Activated CD8-positive, alpha-beta memory T cell treated with anti-CD3 and anti-CD28 coated beads, Interleukin-2, amount 50 U/mL, for 1 hour (primary cell): ENCODE data around the gene ADAM19.

ENCODE experiments used
- DNase-seq: peaks from one replicate; pipeline ENCODE4 v3.0.0-alpha.2; 2020; ENCODE audit errors: extremely low read depth

Gene ADAM19

DNA sequence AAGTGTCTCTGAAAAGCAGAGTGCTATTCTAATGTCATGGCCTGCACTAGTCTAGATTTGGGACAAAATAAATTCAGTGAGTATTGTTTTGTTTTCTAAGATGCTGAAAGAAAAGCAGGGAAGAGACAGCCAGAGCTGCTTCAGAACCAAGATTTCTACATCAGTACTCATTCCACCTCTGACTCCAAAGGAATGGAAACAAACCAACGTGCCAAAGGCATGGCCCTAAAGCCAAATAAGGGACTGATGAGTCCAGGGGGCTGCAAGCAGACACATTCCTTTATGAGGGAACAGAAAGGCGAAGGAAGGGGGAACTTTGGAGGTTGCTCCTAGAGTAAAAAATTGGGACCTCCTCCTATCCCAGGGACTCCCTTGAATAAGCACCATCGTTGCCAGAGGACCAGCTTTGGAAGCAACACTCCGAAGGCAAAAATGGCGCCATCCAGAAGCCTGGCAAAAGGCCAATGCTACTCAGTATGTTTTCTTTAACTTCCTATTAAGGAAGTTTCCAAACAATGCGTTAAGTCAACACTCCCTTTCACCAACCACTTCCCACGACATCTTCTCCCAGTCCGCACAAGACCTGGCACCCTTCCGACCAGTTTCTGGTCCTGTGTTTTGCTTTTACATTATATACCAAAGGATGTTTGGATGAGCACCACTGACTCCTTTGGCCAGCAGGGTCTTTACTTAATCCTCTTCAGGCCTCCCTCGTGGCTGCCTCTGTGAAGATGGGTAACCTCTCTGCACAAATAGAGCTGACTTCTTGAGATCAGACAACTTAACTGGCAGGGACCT lies 31.6 kb downstream of the ADAM19 start:
- DNase-seq = no peak

DNA sequence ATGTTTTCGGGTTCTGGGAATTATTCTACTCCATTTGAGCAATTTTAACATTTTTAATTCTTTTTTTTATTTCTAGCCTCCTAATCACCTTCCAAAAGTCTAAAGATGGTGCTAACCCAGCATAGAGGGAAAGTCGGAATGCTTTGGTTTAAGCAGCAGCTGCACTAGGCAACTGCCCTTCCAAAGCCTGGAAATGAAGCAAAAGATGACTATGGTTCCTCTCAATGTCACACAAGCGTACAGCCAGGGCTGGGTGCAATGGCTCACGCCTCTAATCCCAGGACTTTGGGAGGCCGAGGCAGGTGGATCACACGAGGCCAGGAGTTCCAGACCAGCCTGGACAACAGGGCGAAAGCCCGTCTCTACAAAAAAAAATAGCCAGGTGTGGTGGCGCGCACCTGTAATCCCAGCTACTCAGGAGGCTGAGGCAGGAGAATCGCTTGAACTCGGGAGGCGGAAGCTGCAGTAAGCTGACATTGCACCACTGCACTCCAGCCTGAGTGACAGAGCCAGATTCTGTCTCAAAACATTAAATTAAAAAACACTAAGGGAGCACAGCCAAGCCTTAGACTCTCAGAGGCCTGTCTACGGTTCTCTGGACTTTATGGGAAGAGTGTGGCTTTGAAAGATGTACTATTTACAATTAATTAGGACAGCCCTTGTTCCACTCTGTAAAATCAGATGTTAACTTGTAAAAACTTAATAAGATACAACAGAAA lies 33.1 kb downstream of the ADAM19 start:
- DNase-seq = no peak

DNA sequence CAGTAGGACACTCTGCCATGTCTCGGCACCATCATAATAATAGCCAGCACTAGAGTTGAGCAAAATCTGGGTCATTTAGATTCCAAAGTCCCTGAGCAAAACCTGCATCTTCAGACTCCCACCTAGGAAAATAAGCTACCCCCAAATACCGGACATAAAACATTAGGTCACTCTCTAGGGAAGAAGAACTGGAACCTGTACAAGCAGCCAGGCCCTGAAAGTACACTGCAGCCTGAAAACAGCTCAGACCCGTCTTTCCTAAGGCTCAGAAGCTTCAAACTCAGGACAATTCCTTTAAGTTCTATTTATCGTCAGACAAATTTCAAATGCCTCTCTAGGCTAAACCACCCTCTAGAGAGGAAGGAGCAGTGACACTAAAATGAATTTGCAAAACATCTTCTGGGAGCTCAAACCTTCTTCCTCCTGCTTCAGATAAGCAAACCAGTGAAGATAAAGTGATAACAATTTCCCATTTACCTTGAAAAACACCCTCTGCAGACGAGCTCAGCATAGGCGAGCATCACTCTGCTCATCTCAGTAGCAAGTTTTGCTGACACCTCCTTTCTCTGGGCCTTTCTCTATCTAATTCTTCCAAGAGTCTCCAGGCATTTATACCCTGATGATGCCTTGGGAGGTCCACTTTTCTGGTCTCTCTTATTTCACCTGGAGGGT lies 34.0 kb downstream of the ADAM19 start:
- DNase-seq = no peak

DNA sequence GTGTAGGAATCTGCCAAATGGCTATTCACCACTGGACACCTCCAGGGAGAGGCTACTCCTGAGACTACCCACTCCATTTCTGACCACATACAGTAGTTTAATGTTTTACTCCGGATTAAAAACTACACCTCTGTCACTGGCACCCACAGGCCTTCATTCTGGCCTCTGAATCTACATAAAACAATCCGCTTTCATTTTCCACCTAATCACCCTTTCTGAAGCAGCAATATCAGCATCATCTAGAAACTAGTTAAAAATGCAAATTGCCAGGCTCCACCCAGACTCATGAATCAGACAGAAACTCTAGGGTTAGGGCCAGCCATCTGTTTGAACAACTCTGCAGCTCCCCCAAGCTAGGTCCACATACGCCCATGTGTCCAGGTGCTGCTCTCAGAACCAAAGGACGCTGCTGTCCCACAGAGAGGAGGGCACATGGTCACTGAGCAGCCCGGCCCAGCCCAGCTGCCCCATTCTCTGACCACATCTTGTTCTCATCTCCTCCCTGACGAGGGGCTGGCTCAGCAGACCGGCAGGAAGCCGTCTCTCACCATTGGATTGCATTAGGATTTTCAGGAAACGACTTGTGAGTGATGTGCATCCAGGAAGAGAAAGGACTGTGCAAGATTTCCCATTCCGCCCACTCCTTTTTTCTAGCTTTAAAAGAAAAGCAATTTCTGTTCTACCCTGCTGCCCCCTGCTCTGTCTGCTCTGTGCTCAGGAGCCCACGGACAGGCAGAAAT lies 34.7 kb downstream of the ADAM19 start:
- DNase-seq = no peak

DNA sequence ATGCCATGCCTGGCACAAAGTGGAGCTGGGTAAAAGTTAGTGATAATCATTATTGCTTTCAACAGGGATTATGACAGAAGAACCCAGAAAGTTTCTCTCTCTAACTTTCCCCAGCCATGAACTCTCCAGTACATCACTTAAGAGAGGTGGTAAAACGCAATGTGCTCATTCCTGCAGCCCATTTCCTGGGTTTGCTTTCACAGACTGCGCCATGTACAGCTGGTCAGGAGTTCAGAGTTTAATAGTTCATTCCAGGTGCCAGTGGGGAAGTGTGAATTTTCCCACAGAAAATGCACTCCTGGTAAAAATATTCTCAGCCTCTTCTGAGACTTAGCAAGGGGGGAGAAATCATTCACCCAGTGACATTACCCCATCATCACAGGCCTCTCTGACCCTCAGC lies 35.5 kb downstream of the ADAM19 start:
- DNase-seq = no peak

DNA sequence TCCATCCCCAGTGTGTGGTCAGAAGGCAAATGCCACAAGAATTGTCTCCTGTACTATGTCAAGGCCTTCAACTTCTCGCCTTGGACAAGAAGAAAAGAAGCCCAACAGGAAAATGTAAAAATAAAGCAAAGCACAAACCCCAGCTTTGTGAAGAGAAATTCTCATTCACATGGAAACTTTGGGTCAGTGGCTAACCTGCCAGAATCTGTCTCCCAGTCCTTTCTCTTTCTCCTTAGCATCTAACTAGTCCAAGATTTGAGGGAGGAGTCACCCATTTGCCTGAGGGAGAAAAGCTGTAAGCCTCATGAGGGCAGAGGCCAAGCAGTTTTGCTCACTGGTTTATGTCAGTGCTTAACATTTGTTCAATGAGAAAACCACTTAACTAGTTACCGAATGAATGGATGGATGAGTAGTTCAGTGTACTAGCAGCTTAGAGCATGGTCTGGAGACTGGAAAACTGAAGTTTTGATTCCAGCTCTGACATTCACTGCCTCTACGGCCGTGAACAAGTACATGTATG lies 36.0 kb downstream of the ADAM19 start:
- no peak for DNase-seq

DNA sequence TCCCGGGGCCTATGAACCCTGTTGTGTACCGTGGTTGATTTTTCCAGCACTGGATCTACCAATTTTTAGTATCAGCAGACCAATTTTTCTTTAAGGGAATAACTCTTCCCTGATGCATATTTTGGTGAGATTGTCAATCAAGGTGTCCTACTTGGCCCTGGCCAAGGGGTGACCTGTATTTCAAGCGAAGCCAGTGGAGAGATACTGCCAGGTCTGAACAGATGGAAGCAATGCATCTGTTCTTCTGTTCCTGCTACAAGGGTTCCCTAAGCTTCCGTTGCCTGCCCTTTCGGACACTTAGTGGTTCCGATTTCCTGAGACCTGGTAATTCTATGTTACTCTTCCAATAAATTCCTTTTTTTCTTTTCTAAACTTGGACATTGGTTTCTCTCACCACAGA lies 37.3 kb downstream of the ADAM19 start:
- no peak for DNase-seq

DNA sequence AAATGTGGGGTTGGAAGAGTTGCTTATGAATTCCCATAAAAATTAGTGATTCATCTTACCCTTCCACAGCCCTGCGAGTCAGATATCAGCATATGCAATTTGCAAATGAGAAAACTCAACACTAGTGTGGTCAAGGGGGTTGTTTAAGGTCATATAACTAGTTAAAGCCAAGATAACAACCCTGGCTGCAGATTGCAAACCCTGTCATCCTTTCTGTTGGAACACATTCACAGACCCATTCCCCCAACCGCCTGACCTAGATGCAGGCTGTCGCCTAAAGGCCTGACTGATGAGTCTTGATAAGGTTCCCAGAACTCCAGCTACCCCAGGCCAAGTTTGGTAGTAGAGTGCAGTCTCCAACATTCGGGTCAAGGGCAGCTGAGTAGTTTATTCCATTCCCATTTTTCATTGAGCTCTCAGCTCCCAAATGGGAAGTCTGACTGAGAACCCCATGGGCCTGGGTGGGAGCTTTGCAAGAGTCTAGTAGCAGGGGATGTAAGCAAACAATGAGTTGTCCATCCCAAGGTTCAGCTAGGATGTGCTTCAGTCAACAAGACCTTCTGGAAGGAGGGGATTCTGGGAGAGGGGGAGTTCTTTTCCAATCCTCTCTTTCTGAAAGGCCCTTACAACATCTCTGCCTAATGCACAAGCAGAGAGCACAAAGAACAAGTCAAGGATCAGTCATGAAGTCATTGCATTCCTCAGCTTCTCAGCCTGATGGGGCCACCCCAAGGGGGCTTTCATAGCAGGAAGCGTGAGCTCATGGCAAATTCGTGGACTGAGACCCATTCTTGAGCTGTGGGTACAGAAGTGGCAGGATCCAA lies 40.3 kb downstream of the ADAM19 start:
- no peak for DNase-seq

DNA sequence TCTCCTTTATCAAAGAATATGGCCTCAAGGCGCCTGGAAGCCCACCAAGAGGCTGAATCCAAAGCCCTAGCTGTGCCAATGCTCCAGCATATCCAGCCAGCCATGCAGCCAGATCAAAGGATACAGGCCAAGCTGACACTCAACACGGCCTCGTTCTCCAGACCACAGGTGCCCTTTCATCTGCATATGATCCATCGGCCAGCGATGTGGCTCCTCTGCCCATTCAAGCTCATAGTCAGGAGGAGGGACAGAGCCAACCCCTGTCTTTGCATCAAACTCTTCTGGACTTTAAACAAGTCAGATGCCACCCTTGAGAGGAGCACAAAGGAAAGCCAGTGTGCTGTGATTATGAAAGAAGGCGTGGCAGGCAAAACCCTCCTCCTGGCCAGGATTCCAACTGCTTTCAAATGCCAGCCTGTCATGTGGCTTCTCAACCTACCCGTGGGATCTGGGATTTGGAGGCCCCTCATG lies 42.5 kb downstream of the ADAM19 start:
- DNase-seq = no peak

DNA sequence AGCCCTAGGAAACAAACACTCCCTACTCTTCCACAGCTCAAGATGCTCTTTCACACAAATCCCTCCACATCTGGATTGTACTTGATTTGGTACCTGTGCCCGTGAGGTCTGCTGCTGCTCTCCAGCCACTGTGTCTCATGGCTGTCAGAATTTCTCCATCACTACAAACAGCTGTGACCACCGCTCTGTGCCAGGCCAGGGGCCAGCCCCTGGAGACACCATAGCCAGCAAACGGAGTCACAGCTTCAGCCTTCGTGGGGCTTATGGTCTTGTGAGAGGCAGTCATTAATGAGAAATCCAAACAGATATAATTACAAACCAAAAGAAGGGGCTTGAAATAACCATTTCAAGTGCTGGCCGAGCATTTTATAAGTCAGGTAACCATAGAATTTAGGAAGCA lies 43.6 kb downstream of the ADAM19 start:
- DNase-seq = no peak

DNA sequence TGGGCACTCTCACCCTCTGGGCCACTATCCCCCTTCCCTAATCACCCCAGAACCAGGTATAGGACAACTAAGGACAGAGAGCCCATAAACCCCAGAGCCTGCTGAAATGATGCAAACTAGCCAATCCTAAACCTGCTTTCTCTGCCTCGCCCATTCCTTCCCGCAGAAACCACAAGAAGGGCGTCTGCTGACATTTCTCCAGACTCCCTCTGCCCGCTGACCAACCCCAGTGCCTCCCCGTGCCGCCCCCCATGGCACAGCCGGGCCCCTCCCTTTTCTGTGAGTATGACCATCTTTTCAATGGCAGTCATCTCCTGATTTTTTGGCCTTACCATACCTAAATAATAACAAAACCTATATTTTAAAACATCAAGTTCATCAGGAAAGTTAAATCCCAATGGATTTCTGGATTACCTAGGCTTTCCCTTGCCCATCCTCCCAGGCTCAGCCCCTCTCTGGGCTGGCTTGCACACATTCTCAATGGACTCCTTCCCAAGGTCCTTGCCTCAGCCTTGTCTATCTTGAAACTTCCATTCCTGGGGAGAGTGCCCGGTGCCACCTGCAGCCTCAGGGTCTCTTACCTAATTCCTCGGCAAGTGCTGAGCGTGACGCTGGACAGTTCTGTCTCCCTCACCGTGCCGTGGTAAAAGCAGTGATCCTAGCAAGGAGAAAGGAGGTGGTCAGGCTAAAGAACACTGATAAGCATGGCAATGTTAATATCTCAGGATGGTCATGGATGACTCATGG lies 45.2 kb downstream of the ADAM19 start:
- no peak for DNase-seq

DNA sequence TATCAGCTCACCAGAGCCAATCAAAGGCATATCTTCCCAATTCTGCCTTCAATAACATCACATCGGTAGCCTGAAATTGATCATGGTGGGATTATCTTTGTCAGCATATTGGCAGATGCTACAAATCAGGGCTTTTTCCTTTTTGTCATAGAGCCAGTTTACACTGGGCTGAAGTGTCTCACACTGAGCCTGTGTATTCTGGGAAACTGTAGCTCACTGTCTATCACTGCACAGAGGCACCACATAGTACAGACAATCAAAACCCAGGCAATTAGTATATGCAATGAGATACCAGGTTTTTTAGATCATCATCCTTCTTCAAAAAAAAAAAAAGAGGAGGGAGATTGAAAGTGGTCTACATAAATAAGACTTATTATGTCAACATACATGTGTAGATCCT lies 46.6 kb downstream of the ADAM19 start:
- no peak for DNase-seq

DNA sequence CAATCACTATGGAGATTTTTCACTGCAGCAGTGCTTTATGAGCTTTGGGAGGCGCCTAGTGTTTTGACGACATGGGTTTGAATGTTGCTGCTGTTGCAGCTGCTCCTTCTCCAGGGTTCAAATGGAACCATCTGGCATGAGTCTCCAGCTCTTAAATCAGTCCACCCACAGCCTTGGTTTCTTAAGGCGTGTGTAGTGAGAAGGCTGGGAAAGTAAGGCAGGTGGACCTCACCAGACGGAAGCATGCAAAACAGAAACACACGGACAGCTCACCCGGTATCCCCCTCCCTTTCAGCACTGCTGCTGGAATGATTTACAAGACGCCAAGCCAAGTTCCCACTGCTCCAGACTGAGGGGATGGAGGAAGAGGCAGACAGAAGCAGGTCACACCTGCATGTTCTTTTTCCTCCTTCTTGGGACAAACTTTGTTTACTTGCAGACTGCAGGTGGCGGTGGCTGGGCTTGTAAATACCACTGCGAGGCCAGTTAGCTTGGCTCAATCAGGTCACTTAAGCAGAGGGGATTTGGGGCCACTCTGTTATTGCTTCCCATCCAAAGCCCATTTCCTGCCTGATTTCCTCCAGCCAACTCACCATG lies 47.4 kb downstream of the ADAM19 start:
- no peak for DNase-seq

DNA sequence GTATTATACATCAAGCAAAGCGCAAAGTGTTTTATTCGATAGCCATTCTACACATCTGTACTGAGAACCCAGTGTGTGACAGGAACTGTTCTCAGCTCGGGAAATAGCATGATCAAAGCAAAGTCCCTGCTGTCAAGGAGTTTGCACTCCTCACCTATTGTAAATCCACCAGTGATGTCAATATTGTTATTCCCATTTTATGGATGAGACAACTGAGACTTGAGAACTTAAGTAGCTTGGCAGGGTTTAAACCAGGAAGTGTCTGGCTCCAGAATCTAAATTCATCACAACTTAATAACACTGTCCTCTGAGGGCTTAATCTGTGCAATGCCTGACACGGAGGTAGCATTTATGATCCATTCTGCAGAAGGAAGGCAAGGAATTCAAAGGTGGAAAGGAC lies 50.7 kb downstream of the ADAM19 start:
- no peak for DNase-seq

DNA sequence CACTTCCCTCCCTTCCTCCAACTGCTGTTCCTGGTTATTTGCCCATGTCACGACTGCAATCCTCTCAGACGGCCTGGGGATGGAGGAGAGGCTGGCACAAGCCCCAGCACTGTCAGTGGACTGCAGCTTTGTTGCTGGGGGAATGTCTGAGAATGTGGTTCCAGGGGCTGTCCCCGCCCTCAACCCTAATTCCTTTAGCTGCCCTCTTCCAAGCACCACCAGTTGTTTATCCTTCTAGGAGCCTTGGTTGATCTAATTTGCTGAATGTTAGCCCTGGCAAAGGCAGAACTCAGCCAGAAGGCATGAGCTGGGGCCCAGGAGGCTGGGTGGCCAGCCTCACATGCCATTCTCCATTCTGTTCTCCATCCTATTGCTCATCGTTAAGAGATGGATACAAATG lies 51.6 kb downstream of the ADAM19 start:
- no peak for DNase-seq

DNA sequence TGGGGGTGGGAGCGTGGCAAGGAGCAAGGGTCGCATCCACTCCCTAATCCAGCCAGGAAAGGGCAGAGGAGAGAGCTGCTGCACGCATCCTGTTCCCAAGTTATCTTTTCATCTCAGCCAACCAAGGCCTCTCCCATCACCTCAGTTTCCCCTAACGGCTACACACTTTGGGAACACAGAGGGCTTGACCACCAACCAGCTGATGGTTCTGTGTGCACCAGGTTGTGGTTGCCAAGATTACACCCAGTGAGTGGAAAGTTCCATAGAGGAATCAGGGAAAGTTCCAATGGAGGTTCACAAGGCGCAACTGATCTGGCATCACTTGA lies 53.9 kb downstream of the ADAM19 start:
- DNase-seq = no peak

DNA sequence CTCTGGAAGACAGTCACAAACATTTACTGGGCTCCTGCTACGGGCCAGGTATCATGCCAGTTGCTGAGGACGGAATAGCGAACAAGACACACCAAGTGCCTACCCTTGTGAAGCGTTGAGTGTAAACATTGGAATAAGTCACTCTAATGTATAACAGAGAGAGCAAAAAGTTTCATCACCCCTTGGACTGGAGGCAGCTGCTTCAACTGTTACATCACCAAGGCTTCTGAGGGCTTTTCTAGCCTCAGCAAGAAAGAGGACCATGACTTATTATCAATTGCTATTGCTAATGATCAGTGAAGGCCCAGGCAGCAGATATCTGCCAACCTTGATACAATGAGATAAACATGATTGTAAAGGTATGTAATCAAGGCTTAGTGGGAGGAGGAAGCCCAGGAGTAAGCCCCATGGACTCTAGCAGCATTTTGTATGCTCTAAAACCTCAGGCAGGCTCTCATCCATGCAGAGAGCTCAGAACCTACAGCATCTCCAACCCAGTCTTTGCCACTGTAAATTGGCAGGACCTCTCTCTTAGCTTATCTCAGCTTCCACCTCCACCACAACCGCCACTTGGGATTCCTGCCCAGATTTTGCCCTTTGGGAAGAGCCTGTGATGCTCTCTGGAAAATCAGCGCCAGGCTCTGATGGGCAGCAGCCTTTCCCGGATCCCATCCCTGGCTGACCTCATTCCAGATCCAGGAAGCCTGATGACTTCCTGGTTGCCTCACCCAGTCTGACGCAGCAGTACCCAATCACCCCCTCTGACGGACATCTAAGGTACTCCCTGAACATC lies 54.5 kb downstream of the ADAM19 start:
- no peak for DNase-seq

DNA sequence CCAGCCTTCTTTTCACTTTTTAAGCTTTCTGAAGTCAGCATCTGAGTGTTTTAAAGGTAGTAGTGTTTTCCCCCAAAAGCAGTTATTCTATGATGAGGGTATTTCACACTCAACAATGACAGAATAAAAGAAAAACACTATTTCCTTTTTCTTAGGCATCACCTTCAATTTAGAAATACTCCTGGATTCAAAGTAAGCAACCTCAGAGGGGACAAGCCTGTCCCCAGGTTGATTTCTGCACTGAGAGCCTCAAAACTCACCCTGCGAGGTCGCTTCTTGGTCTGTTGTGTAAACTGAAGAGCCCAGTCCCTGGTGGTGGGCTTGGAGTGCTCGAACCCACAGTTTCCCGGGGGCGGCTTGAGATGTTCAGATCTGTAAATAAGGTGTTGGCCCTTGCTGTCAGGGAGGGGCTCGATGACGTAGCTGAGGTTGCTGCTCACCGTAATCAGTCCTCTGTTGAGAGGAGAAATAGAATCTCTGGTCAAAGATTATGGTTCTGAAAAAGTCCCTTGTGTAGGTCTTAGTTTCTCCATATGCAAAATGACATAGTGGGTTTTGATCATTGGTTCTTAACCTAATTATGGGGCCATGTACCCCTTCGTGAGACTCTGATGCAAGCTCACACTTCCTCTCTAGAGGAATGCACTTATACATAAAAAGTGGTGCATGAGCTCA lies 55.9 kb downstream of the ADAM19 start:
- no peak for DNase-seq

DNA sequence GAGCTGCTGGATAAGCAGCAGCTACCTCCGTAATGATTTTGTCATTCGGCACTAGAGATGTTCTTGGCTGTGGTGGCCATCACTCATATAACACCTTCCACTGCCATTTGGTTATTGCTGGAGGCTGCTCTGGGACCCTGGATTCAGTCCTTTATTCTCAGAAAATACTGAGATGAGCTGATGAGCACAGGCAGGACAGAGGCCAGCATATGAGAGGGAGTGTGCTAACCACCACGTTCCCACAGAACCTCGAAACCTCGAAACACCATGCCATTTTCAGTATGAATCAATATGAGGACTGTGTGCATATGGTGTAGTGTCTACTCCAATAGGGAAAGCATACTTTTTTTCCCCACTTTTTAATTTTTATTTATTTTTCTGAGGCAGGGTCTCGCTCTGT lies 56.6 kb downstream of the ADAM19 start:
- no peak for DNase-seq
